ENCODE results near the gene PROCA1.

DNA sequence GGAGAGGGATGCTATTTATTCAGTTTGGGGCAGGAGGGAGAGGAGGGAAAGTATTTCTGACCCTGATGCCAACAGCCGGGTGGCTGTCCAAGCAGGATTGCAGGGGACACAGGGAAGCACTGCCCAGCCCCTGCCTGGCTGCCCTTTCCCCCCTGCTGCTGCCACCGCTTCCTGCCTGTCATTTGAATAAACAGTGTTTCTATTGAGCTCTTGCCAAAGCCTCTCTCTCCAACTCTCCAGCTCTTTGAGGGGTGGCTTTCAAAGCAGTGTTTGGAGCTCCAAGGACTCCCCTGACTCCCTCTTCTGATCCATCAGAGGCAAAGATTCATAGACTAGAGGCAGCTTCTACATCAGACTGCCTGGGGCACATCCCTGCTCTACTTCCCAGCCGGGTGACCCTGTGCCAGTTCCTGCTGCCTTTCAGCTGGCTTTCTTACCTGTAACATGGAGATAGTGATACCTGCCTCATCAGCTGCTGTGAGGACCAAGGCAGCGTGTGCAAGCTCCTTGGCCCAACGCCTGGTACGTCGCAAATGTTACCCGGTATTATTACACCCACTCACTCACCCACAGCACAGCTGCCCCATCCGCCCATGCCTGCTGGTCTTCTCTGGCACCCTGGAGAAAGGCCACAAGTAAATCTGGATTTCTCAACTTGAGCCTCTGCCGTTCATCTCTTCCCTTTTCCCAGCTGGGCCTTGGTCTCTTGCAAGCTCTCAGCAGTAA, 9.5 kb downstream of the PROCA1 start:
- TF ChIP-seq SREBF1 (IDR thresholded peaks at IDR 0.05; ENCODE audit: borderline replicate concordance, low read depth, low read length) = no peak
- no peak for TF ChIP-seq RBM15 (IDR thresholded peaks at IDR 0.05; ENCODE audit: insufficient read depth, low read length)
- TF ChIP-seq FOXA1 (IDR thresholded peaks at IDR 0.05; ENCODE audit: borderline replicate concordance) = no peak
- TF ChIP-seq, protein P1, sequence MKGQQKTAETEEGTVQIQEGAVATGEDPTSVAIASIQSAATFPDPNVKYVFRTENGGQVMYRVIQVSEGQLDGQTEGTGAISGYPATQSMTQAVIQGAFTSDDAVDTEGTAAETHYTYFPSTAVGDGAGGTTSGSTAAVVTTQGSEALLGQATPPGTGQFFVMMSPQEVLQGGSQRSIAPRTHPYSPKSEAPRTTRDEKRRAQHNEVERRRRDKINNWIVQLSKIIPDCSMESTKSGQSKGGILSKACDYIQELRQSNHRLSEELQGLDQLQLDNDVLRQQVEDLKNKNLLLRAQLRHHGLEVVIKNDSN (CRISPR knock-in tag; IDR thresholded peaks at IDR 0.05) = no peak
- TF ChIP-seq, protein P2, sequence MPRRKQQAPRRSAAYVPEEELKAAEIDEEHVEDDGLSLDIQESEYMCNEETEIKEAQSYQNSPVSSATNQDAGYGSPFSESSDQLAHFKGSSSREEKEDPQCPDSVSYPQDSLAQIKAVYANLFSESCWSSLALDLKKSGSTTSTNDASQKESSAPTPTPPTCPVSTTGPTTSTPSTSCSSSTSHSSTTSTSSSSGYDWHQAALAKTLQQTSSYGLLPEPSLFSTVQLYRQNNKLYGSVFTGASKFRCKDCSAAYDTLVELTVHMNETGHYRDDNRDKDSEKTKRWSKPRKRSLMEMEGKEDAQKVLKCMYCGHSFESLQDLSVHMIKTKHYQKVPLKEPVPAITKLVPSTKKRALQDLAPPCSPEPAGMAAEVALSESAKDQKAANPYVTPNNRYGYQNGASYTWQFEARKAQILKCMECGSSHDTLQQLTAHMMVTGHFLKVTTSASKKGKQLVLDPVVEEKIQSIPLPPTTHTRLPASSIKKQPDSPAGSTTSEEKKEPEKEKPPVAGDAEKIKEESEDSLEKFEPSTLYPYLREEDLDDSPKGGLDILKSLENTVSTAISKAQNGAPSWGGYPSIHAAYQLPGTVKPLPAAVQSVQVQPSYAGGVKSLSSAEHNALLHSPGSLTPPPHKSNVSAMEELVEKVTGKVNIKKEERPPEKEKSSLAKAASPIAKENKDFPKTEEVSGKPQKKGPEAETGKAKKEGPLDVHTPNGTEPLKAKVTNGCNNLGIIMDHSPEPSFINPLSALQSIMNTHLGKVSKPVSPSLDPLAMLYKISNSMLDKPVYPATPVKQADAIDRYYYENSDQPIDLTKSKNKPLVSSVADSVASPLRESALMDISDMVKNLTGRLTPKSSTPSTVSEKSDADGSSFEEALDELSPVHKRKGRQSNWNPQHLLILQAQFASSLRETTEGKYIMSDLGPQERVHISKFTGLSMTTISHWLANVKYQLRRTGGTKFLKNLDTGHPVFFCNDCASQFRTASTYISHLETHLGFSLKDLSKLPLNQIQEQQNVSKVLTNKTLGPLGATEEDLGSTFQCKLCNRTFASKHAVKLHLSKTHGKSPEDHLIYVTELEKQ (CRISPR knock-in tag; IDR thresholded peaks at IDR 0.05) = no peak
- no peak for TF ChIP-seq JUN (IDR thresholded peaks at IDR 0.05; ENCODE audit: borderline replicate concordance, low read depth, low read length)
- no peak for TF ChIP-seq JUN (CRISPR knock-in tag; IDR thresholded peaks at IDR 0.05; ENCODE audit: borderline replicate concordance)
- no peak for TF ChIP-seq IRF2 (CRISPR knock-in tag; IDR thresholded peaks at IDR 0.05)
- no peak for TF ChIP-seq ZBTB7A (IDR thresholded peaks at IDR 0.05; ENCODE audit: borderline replicate concordance, control insufficient read depth, low read depth, low read length)
